C4-2B (cell line): ENCODE data around the gene PTCH2.

Source experiments
- ZFX ChIP-seq: fragments of 450-650 bp; IDR thresholded peaks from 2 replicates; pipeline ENCODE4 v1.6.1; 2017
- TF ChIP-seq, protein P1 (sequence below): fragments of 450-650 bp; conservative IDR thresholded peaks from 2 replicates; pipeline ENCODE4 v1.5.1; 2017; ENCODE audit warnings: mild to moderate bottlenecking

DNA sequence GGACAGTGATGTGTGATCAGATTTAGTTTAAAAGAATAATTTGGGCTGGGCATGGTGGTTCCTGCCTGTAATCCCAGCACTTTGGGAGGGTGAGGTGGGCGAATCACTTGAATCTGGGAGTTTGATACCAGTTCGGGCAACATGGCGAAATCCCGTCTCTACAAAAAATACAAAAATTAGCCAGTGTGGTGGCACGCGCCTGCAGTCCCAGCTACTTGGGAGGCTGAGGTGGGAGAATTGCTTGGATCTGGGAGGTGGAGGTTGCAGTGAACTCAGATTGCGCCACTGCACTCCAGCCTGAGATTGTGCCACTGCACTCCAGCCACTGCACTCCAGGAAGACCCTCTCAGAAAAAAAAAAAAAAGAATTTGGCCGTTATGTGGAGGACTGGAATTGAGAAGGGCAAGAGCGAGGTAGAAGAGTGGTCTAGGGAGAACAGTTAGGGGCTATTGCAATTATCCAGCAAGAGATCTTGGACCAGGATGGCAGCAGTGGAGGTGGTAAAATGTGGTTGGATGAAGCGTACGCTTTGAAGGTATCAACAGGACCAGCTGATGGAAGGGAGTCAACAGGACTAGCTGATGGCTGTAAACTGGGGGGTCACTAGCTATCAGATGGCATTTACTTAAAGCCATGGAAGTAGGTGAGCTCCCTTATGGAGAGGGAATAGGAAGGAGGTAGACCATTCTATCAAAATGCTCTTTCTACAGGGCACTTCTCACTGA, 25.1 kb downstream of the PTCH2 start:
- TF ChIP-seq, protein P1, sequence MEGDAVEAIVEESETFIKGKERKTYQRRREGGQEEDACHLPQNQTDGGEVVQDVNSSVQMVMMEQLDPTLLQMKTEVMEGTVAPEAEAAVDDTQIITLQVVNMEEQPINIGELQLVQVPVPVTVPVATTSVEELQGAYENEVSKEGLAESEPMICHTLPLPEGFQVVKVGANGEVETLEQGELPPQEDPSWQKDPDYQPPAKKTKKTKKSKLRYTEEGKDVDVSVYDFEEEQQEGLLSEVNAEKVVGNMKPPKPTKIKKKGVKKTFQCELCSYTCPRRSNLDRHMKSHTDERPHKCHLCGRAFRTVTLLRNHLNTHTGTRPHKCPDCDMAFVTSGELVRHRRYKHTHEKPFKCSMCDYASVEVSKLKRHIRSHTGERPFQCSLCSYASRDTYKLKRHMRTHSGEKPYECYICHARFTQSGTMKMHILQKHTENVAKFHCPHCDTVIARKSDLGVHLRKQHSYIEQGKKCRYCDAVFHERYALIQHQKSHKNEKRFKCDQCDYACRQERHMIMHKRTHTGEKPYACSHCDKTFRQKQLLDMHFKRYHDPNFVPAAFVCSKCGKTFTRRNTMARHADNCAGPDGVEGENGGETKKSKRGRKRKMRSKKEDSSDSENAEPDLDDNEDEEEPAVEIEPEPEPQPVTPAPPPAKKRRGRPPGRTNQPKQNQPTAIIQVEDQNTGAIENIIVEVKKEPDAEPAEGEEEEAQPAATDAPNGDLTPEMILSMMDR, result no peak
- TF ChIP-seq ZFX, result no peak
